ENCODE results near the gene OAS2.

The OAS2 gene

DNA sequence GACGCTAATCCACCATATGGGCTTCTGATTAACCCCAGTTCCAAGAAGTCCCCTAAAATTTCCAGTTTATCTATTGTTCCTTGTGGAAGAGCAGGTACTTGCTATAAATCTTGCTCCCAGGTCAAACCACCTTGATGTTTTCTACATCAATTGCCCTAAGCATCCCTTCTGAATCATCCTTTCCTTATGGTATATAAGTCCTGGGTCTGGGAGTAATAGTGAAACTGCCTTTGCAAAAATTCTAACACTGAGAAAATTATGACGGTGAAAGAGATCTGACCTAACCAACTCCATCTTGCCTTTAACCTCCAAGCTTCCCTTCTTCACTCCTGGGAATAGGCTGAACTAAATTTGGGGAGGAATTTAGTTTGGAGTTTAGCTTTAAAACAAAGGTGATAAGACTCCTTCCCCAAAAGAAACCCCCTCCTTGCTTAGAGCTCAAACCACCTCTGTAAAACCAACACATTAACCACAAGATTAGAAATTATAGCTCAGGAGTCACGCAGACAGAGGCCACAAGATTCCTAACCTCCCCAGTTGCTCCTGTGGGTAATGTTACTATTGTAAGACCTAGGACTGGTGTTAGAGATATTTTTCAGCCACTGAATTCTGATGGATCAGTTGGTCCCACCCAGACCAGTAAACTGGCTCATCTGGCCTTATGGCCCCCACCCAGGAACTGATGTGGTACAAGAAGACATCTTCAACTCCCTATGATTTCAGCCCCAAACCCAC, 44.4 kb downstream of the OAS2 start:
- no peak for DNase-seq

DNA sequence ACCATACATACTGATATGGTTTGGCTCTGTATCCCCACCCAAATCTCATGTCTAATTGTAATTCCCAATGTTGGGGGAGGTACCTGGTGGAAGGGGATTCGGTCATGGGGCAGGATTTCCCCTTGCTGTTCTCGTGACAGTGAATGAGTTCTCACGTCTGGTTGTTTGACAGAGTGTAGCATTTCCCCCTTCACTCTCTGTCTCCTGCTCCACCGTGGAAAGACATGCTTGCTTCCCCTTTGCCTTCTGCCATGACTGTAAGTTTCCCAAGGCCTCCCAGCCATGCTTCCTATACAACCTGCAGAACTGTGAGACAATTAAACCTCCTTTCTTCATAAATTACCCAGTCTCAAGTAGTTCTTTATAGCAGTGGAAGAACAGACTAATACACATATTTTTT, 49.4 kb downstream of the OAS2 start:
- DNase-seq: no peak

- DNase-seq: peak; percentile 38
Measured at GRCh38 chr12:113030875-113031525, 52.7 kb downstream of the OAS2 start.

DNA sequence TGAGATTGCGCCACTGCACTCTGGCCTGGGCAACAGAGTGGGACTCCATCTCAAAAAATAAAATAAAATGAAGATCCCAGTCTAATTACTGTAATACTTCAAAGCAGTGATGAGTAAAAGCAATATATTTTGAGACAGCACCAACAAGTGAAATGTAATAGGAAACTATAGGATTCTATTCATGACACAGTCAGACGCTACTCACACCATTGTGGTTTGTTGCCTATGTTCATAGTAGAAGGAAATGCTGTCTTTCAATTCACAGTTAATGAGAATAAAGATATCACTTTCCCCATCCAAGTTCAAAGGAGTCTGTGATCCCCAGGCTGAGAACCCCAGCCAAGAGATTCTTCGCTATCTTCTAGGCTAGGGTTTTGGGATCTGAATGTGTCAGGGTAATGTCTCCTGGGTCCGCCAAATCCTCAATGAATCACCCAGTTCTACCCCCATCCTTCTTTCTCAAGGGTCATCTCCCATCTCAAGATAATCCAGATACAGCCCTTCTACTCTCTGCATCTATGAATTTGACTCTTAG, 61.7 kb downstream of the OAS2 start:
- no peak for DNase-seq

DNA sequence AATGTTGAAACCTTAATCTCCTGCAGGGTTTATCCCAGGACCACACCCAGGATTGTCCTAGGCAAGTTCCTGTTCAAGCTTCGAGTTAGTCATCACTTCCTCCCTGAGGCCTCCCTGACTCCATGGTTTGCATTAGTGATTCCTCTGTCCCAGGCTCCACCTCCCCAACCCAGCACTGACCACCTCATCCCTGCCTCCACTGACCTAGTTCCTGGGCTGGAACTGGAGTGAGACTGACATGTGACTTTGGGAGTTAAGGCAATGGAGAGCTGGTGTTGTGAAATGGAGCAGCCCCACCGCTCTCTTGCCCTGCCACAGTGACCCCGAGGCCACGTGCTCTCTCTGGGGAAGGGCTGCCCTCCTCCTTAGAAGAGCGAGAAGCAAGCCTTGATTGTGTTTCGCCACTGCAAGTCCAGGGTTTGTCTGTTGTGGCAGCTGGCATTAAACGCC, 62.4 kb downstream of the OAS2 start:
- peak; percentile 92 for DNase-seq

GRCh38 chr12:113041560-113041959, 63.2 kb downstream of the OAS2 start:
- DNase-seq: no peak

DNA sequence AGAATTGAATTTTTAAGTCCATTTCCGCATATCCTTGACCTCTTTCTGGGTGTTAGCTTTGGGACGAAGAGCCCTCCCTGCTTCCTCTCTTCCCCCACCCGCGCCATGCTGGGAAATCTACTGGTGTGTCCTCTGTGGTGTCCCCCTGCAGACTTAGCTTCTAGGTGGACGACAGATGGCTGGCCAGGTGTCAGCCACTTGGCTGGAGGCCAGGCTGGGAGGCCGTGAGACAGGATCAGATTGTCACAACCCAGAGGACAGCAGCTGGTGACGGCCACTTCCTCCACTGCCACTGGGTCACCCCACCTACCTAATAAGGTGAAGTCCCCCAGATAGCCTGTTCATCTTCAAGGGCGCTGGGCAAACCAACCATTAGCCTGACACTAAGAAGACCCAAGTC, 64.9 kb downstream of the OAS2 start:
- DNase-seq: no peak

- DNase-seq: no peak
Measured at GRCh38 chr12:113044516-113044915, 66.2 kb downstream of the OAS2 start.

DNA sequence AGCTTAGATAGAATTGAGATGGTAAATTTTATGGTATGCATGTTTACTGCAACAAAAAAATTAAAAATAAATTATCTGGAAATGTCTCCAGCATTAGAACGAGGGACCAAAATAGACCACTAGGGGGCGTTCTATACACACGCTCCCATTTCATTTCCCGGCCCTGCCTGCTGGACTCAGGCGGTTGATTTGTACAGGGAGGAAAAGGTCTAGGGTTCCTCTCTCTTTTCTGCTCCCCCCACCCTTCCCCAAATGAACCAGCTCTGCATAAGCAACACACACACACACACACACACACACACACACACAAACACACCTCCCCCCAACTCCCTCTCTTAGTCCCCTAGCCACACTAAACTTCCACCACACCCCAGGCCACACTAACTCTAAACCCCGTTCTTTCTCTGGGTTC, 70.4 kb downstream of the OAS2 start:
- peak; percentile 32 for DNase-seq

- DNase-seq: peak; percentile 10
Measured at GRCh38 chr12:113049976-113050742, 71.8 kb downstream of the OAS2 start.

GRCh38 chr12:113050795-113051194, 72.5 kb downstream of the OAS2 start:
- DNase-seq: no peak

GRCh38 chr12:113051759-113052158, 73.4 kb downstream of the OAS2 start:
- DNase-seq: no peak

GRCh38 chr12:113052326-113052725, 74.0 kb downstream of the OAS2 start:
- DNase-seq: no peak

DNA sequence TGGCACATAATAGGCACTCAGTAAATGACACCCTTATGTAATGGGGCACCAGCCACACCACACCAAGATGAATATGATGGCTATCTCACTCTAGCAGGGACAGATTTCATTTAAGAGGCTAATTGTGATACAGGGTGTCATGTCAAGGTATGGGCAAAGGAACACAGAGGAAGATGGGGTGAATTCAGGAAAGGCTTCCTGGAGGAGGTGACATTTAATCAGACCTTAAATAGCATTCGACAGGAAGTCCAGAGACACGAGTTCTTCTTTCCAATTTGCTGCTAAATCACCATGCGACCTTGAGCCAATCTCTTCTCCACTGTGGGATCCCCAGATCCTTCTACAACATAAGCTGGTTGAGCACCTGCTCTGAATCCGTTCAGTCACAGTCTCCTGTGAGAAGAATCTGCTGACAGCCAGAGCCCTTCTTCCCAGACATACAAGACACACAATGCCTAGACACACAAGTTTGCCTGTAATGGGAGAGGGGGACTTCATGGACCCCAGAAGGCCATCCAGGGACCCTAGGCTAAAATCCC, 76.7 kb downstream of the OAS2 start:
- no peak for DNase-seq

DNA sequence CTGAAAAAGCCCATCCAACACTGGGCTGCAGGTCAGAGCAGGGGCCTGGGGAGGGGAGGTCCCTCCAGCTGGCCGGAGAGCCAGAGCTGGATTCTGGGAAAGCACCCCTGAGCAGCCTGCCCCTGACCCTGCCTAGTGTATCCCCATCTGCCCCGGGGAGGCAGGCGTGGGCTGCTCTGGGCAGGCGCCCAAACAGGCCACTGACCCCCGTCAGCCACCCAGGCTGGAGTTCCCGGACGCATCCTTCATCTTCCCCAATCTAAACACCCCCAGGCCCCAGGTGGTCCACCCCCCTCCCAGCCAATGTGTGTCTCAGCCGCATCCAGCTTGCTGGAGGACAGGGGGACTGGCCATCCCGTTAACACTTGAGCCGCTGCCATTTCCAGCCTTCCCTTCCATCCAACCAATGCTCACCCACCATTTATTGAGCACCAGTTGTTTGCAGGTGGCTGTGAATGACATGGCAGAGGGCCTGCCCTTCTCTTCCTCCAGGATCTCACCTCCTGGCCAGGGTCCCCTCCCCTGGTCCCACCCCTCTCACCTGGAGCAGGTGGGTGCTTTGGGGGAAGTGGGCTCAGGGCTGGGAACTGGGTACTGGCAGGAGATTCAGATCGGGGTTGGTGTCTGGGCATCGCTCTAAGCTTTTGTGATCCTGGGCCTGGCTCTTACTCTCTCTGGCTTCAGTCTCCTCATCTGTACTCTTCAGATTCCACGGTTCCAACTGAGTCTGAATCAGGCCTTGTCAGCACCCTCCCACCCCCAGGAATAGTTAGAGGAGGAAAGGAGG, 77.5 kb downstream of the OAS2 start:
- no peak for DNase-seq

- no peak for DNase-seq
Measured at GRCh38 chr12:113056381-113056630, 78.0 kb downstream of the OAS2 start.

DNA sequence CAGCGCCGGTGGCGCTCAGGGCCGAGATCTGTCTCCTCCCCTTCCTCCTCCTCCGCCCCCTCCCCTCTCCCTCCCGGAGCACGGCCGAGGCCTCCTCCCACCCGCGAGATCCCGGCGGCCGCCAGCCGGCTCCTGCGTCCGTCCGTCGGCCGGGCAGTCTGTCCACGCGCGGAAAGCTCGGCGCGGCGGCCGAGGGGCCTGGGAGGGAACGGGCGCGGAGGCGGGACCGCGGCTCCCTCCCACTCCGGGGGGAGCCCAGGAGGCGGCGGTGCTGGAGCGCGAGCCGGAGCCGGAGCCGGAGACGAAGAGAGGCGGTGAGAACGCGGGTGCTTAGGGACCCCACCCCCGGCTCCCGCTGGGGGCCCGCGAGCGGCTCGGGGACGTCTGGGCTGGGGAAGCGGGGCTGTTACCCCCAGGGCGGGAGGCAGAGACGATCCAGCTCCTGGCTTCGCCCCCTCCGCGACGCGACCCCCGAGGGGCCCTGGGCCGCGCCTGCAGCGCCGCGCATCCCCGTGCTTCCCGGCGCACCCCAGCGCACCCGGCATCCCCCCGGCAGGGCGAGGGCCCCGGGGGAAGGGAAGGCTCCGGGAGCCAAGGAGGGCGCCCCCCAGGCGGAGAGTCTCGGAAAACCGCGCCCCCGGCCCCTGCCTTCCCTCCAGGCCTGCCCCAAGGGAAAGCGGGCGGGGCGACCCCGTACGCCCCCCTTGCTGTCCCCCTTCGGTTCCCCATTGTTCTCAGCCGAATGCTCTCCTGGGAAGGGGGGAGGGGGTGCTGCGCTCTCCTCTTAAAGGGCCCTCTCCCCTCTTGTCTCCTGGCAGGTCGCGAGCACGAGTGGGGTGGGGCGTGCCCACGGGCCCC, 78.5 kb downstream of the OAS2 start, which contains the start of gene DTX1:
Gene DTX1 (plus strand): TSS at position 100 of the 858 bp plus-strand sequence. CDS start 1,463 bp downstream, outside the sequence.
- DNase-seq: no peak

GRCh38 chr12:113057565-113058485, 79.5 kb downstream of the OAS2 start:
- DNase-seq: no peak

DNA sequence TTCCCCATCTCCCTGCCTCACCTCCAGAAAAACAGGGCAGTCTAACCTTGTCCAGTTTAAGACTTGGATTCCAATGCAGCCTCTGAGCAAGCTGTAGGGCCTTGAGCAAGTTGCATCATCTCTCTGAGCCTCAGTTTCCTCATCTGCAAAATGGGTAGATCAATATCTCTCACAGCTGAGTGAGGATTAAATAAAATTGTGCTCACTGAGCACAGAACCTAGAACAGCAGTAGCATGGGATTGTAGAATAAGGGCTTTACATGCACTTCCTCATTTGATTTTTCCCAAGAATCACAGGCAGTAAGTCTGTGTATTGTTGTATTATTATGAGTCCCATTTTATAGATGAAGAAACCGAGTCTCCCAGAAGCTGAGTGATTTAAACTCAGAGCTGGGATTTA, 80.2 kb downstream of the OAS2 start:
- DNase-seq: no peak

- DNase-seq: no peak
Measured at GRCh38 chr12:113059071-113059595, 80.8 kb downstream of the OAS2 start.

All from NCI-H226 (cell line).